ENCODE measurements around the gene VAPA.

The VAPA gene

DNA sequence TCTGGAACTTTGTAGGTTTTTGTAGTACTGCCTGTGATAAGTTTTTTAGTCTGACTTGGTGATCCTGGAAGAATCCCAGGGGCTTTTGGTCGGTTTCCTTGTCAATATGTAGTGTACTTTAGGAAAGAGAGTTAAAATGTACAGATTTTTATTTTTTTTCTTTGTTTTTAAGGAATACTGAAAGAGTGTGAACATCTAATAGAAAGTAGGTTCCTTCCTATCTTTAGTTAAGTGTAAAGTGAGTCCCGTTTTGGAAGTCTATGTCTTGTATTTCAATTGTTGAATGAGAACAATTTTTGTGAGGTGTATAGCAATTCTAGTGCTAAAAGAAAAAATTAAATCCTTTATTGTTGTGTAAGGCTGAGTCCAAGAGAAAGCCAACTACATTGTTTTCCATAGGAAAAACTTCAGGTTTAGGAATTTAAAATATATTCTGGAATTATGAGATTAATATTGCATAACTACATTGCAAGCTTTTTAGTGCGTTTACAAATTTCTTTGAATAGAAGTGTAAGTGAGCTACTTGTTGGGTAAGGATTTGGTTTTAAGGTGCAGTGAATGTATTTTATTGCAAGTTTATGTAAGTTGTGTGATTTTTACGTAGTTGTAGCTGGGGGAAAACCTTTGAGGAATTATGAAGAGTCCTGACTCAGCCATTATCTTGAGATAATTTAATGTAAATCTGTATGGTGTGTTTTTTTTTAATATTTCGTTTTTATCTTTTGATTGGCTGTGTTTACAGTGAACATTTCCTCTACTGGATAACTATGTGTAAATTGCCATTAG lies 1.7 kb downstream of the VAPA start:
- no peak for DNase-seq

- no peak for DNase-seq
Observed at GRCh38 chr18:9916077-9916639, 2.3 kb downstream of the VAPA start.

DNA sequence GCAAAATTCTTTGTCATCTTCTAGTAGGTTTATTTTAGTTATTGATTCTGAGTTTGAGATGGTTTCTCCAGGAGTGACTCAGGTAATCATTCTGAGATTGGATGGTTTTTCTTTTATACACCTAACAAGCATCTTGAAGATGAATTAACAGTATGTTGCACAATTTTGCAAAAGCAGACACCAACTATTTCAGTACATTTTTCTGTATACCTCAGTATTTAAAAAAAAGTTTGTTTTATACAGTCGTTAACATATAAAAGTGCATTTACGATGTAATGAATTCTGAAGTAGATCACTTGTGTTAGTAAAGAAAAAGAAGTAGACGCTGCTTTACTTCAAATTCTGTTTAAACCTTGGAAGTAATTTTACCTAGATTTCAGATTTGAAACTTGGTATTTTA lies 3.0 kb downstream of the VAPA start:
- no peak for DNase-seq

- no peak for DNase-seq
Observed at GRCh38 chr18:9918016-9918680, 4.3 kb downstream of the VAPA start.

GRCh38 chr18:9919564-9920232 lies 5.9 kb downstream of the VAPA start:
- no peak for DNase-seq

DNA sequence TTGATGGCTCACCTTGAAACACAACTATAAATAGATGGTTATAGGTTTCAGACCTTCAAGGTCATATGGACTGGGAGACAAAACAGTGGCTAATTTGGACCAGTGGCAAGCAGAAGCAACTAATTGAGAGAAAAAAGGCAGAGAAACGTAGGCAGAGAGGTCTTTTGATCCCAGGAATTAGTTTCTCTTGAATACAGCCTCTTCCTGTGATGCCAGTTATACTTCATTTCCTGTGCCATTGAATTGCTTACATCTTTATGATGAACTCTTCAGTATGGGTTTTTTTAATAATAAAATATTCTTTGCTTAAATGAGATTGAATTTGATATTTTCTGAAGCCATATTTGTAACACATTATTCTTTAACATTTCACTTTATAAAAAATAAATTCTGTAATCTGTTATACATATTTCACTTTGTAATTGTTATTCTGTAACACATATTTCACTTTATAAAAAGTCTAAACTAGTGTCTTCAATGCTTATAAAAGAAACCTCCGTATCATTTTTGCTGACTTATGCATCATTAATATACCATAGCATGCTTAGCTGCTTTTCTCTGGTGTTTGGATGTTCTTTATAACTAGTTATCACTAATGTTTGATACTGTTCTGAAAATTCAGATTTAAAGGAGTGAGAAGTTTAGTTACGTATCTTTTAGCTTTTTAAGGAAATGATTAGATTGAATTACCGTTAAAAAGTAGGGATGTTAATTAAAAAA lies 8.9 kb downstream of the VAPA start:
- DNase-seq = no peak

DNA sequence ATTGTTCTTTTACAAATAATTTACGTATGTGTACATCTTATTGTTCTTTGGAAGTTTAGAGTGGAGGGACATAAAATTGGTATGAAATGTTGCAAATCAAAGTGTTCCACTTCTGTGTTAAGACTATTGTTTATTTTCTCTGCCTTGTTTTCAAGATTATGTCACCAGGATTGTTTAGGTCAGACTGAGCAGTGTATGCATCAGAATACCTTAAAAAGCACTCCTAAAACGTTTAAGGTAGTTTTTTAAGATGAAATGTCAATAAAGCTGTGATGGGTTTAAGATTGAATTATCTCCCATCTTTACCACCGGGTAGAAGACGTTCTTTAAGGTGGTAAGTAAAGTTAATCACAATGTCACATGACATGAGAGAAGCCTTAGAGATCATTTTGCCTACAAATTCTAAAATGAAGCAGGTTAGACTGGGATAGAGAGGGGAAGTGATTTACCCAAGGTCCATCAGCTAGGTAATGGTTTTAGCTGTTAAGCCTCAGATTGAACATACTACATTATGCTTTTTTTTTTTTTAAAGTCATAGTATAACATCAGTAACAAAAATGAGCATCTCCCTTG lies 10.6 kb downstream of the VAPA start:
- DNase-seq = no peak

DNA sequence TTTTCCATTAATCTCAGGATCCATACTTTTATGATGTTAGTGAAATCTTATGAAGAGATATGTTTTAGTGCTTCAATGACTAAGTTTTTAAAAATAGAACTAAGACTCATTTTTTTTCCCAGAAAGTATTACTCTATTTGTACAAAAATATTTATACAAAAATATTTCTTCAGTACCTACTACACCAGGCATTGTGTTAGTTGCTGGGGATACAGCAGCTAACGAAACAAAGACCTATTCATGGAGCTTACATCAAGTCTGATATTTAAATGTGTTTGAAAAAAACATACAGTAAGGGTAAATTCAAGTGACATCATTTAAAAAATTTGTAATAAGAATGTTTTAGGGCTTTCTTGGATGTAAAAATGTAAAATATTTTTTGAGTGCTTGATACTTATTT lies 11.6 kb downstream of the VAPA start:
- no peak for DNase-seq

DNA sequence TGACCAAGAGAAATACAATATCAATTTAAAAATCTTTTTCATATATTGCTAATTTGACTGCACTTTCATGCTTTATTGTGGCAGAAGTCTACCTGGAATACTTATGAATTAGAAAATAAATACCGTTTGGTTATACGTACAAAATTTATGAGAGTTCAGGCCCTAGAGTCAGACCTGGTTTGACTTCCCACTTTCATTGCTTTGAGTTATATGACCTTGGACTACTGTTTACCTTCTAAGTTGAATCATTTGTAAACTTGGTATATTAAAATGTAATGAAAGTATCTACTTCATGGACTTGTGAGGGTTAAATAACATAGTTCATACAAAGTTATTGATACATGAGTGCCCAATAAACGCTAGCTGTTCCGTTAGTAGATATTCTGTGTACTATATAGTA lies 12.0 kb downstream of the VAPA start:
- no peak for DNase-seq

DNA sequence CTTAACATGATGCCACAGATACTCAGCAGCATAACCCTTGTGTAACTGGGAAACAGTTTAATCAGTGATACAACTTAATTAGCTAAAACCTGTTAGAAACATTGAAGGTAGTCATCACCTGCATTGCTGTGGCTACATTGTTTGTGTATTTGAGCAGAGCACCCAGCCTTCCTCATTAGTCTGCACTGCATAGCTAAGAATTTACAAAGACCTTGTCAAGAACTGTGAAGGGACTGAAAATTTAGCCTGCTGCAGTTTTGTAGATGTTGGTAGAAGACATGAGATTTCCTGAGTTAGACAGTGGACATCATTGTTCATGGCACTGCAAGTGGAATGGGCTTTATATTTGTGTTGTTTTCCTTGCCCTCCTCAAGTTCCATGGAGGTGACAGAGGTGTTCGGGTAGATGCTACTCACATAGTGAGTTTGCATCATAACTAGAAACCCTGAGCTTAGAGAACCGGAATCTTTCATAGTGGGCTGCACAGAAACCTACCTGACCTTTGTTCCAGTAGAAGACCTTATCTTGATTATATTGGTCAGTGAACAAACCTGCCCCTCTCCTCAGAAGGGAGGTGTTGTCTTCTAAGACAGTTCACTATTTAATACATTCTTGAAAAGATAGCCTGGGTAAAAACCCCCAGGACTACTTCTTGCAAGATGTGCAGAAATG lies 12.5 kb downstream of the VAPA start:
- DNase-seq = no peak

DNA sequence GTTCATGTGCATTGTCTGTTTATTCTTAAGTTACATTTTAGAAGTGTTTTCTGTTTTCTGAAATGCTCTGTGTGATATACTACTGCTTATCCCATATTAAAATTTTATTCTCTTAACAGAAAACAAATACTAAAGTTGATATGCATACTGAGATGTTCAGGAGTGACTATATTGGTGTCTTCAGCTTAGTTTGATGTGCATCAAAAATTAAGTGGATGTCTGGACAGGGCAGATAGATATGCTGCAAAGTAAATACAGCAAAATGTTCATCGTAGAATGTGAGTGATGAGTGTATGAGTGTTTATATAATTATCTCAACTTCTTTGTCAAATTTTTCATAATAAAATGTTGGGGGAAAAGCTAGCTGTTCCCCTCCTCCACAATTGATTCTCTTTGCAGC lies 13.2 kb downstream of the VAPA start:
- DNase-seq = no peak

- DNase-seq = no peak
Observed at GRCh38 chr18:9927392-9928063, 13.7 kb downstream of the VAPA start.

DNA sequence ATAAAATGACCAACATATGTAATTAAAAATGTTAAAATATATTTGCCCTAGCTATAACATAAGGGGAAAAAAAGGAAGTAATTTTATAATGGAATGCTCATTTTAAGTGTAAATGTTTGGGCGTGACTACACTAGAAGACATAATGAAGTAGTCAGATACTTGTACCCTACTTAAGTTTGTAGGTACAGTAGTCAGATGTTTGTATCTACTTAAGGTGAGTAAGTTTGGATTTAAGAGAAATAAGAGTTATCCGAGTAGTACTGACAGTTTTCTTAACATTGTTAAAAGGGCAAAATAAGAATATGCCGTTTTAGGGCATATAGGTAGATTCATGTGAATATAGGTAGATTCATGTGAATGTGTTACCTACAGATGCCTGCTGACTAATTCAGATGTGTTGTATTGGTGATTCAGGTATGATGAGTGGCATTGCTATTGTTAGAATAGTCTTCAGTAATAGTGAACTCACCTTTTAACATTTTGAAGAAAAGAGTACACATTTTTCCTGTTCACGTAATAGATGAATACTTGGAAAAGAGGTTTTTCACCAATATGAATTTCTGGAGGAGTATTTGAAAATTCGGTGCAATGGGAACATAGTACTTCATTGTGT lies 14.9 kb downstream of the VAPA start:
- DNase-seq = no peak

DNA sequence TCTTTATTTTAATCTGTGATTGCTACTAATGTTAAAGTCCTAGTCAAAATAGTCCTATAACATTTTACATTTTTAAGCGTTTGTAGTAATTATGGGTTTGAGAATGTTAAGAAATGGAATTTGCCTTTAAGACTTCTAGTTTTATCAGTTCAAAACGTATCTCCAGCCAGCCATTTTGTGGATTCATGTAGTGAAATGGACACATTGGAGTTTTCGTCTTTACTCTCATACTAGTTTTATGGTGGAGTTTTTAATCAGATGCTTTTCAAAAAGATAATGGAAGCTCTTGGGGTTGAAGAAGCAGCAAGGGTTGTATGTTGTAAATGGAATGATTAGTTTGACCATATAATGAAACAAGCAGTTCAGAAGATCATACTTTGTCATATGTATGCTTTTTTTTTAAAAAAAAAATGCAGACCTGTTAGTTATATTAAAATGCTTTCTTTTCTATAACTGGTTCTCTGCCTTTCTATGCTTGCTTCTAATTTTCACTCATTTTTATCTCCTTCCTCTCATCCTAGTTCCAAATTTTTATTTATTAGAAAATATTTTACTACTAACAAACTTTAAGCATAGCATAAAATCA lies 16.6 kb downstream of the VAPA start:
- DNase-seq = no peak

DNA sequence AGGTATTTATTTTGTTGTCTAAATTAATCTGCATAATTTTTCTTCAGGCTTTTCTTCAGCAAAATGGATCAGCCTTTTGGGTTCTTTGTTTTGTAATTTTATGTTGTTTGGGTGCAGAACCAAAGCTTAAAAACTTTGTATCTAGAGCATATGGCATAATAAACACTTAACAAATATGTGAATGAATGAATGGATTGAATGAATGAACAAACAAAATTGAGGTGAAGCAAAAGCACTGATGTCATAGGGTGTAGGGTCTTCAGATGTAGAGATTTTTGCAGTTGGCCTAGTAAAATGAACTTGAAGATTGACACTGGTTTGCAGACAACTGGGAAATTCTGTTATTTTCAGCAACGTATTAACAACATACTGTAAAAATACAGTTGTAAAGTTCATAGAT lies 17.3 kb downstream of the VAPA start:
- no peak for DNase-seq

DNA sequence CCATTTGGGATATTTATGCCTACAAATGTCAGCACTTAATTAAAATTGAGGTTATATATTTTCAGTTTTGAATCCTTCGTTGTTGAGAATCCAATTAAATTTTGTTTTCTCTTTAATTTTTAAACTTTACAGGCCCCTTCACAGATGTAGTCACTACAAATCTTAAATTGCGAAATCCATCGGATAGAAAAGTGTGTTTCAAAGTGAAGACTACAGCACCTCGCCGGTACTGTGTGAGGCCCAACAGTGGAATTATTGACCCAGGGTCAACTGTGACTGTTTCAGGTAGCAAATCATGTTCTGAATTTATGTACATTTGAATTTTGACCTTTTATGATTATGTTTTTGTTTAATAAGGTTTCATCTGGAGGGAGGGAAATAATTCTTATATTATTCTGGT lies 17.9 kb downstream of the VAPA start:
- no peak for DNase-seq

DNA sequence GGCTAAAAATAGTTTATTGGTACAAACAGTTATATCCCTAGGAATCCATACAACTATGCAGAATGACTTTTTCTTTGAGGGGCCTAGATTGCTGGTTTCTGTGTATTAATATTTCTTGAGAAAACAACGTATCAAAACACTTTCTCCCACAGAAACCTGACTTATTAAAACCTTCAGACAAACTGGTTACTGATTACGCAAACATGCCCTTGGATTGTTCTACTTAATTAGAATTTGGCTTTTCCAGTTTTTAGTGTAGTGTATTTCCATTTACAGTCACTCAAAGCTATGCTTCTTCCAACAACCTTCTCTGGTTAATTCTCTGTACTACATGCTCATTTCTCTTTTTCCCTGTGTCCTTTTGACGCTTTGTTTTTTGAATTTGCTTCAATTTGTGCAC lies 20.0 kb downstream of the VAPA start:
- DNase-seq = no peak

DNA sequence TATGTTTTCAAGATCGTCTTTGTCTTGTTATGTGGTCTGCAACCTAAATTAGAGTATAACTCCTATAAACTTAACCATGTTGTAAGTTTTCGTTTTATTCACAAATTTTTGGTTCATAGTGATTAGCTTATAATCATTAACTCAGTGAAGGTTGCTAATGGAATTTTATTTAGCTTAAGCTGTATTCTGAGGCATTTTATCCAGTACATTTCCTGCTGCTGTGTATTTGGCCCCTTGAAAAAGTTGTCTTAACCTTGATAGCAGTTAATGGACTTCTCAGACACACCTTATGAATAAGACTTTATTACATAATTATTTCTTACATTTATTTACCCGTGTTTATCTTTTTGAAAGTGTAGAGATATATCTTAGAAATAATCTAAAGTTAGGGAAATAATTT lies 20.5 kb downstream of the VAPA start:
- DNase-seq = no peak

GRCh38 chr18:9941103-9941502 lies 27.3 kb downstream of the VAPA start:
- no peak for DNase-seq

DNA sequence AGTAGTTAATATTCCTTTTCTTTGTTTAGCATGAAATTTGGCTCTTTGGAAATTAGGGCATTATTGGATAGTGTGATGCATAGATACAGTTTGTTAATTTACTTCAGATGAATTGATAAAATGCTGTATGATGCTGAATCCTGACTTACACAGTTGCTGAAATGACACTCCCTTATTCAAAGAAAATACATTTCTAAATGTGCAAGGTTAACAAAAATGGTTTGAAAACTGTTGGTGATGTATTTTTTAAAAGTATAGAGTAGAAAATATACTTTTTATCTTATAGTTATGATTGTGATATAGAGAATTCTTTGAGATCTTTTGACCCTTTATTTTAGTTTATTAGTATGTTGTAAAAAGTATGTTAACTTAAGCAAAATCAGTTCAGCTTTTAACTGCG lies 27.8 kb downstream of the VAPA start:
- DNase-seq = no peak

- peak; percentile 51 for DNase-seq
Observed at GRCh38 chr18:9943311-9943710, 29.5 kb downstream of the VAPA start.
